ENCODE results near the gene NFYC.

GRCh38 chr1:40766560-40766959 is 75.1 kb downstream of the NFYC start:
- TF ChIP-seq CTCF (IDR thresholded peaks at IDR 0.05), result no peak
- TF ChIP-seq EZH2phosphoT487 (IDR thresholded peaks at IDR 0.05), result no peak
